HG03097 (cell line): Measurements from ENCODE around the gene LDLRAP1.
"Not testable (repeated sequence)": the region's sequence is repeated elsewhere in the genome, so short reads cannot be mapped to it uniquely, and the experiment has no call there.

Experiments used
- ATAC-seq: cut with Tn5 transposase; IDR thresholded peaks from one replicate; pipeline ENCODE4 v1.9.1; 2021; ENCODE audit not compliant: unreplicated experiment, low FRiP score

The LDLRAP1 gene, protein sequence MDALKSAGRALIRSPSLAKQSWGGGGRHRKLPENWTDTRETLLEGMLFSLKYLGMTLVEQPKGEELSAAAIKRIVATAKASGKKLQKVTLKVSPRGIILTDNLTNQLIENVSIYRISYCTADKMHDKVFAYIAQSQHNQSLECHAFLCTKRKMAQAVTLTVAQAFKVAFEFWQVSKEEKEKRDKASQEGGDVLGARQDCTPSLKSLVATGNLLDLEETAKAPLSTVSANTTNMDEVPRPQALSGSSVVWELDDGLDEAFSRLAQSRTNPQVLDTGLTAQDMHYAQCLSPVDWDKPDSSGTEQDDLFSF

GRCh38 chr1:25543425-25544242 lies at the start of gene LDLRAP1:
LDLRAP1 (plus strand) TSS chr1:25543606; CDS start chr1:25543699, 93 bp downstream.
- peak; percentile 73 for ATAC-seq

DNA sequence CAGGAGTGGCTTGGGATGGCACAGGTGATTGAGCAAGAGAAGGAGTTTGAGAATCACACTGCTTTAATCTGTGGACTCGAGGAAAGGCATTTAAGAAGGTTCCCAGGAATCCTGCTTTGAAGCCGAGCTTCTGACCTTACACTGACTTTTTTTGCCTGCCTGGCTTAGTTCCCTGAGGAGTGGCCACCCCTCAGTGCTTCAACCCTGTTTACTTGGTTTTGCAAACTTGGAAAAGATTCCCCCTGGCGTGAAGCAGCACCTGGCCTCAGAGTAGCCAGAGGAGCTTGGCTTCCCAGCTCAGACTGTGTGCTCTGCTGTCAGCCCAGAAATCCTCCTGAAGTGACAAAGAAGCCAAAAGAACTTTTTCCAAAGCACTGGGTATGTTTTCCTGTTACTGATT lies 48.5 kb upstream of the LDLRAP1 start:
- ATAC-seq = no peak

- ATAC-seq = no peak
Observed at GRCh38 chr1:25500694-25501093, 42.7 kb upstream of the LDLRAP1 start.

DNA sequence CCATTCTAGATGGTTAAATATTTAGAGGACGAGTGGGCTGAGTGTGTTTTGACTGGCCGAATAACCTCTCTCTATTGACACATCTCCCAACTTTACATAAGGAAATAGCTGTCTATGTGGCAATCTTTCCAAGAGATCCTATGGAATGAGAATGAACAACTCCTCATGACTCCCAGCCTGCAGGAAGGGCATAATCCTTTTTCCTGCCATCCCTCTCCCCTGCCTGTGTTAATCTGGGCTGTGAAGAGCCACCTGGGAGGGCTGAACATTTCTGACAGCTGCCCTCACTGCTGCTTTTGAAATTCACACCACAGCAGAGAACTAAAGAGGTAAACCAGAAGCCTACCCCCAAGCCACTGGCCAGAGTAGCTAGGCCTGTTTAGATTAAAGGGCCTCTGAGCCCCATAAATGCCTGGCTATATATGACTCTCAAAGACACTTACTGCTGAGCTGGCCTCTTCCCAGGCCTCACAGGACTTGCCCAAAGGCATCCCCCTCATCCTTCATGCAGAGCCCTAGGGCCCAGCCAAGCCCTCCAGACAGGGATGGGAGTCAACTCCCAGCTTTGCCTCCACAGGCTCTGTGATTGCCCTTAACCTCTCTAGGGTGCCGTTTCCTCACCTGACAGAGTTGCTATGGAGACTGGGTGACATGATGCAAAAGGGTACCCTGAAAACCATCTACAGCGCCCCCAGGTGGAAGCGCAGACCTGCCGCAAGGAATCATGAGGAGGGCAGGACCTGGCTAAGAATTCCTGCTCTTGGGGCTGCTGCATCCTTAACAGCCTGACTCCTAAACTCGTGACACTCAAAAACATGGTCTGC lies 42.0 kb upstream of the LDLRAP1 start:
- ATAC-seq = no peak

DNA sequence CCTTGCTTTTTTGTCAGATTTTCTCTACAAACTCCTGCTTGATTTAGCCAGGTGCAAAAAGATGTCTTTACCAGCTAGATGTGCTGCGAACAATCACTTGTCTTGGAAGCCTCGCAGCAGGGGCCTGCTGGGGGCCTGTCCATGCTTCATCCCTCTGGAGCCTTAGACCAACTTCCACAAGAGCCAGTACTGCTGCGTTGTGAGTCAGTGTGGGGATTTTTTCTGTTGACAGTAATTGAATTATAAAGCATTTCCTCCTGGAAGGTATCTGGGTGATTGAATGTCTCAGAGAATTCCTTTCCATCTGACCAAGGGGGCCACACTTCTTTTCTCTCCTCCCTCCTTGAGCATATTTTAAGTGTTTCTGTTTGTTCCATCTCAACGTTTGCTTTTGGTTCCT lies 40.4 kb upstream of the LDLRAP1 start:
- ATAC-seq = no peak

DNA sequence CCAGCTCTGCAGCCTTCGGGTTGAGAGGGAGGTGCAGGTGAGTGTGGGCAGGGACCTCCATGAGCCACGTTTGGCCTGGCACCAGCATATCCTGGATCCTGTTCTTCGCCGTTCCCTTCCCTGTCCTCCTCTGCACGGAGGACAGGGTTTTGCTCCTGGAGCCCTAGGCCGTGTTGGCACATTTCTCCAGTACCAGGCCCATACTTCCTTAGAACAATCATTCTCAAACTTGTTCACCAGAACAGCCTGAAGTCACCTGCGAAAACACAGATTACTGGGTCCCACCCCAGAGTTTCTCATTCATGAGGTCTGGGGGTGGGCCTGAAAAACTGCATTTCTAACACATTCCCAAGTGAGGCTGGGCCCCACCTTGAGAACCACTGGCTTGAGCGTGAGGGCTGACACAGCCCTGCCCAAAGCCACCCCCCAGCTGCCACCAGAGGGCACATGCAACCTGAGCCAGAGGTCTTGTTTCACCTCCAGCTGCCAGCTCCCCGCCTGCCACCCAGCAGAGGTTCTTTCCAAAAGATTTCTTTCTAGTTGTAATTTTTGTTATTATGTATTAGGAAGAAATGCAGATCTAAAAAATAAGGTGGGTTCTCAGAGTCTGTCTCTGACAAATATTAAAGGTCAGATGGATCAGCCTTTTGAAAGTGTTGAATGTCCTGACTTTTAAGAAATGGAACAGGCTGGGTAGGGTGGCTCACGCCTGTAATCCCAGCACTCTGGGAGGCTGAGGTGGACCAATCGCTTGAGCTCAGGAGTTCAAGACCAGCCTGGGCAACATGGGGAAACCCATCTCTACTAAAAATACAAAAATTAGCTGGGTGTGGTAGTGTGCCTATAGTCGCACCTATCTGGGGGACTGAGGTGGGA lies 39.6 kb upstream of the LDLRAP1 start:
- no peak for ATAC-seq

- ATAC-seq = no peak
Observed at GRCh38 chr1:25504706-25505595, 38.5 kb upstream of the LDLRAP1 start.

DNA sequence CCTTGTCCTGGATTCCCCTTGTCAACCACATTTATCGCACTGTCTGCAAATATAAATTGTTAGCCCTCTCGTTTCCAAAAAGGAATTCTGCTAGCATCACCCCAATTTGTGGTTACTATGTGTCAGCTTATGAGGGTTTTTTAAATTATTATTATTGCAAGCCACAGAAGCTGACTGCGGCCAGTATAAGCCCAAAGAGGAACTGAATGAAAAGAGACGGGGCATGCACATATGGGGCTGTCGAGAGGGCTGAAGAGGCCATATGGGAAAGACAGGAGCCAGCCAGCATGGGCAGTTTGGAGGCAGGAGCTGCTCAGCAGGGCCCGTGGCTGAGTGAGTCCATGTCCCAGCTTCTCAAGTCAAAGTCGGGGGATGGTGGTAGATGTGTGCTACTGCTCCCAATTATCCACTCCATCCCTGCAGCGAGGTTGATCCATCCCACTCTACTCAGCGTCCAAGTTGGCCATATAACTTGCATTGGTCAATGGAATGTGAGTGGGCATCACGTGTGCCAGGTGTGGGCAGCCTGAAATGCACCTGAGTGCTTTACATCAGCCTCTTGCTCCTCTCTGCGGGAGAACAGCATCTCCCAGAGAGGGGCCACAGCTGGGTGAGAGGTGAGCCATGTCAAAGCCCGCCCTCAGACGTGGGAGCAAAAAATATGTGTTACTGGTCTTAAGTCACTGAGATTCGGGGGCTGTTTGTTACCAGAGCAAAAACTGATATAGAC lies 37.6 kb upstream of the LDLRAP1 start:
- ATAC-seq = no peak

DNA sequence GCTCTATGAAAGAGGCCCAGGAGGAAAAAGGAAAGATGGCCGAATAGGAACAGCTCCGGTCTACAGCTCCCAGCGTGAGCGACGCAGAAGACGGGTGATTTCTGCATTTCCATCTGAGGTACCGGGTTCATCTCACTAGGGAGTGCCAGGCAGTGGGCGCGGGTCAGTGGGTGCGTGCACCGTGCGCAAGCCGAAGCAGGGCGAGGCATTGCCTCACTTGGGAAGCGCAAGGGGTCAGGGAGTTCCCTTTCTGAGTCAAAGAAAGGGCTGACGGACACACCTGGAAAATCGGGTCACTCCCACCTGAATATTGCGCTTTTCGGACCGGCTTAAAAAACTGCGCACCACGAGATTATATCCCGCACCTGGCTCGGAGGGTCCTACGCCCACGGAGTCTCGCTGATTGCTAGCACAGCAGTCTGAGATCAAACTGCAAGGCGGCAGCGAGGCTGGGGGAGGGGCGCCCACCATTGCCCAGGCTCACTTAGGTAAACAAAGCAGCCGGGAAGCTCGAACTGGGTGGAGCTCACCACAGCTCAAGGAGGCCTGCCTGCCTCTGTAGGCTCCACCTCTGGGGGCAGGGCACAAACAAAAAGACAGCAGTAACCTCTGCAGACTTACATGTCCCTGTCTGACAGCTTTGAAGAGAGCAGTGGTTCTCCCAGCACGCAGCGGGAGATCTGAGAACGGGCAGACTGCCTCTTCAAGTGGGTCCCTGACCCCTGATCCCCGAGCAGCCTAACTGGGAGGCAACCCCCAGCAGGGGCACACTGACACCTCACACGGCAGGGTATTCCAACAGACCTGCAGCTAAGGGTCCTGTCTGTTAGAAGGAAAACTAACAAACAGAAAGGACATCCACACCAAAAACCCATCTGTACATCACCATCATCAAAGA lies 36.6 kb upstream of the LDLRAP1 start:
- not testable (repeated sequence) for ATAC-seq

GRCh38 chr1:25513666-25514065 lies 29.7 kb upstream of the LDLRAP1 start:
- no peak for ATAC-seq

DNA sequence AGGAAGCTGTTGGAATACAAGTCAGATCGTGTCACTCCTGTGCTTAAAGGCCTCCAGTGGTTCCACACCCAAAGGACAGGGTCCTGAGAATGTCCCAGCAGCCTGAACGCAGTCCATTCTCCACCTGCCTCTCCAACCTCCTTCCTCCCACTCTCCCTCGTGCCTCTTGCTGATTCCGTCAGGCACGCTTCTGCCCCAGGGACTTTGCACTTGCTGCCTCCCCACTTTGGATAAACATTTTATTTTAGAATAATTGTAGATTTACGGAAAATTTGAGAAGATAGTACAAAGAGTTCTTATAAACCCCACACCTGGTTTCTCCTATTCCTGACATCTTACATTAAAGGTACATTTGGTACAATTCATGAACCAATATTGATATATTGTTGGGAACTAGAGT lies 28.4 kb upstream of the LDLRAP1 start:
- no peak for ATAC-seq

GRCh38 chr1:25516686-25517085 lies 26.7 kb upstream of the LDLRAP1 start:
- ATAC-seq = no peak

GRCh38 chr1:25517476-25518394 lies 25.7 kb upstream of the LDLRAP1 start:
- ATAC-seq = no peak

- no peak for ATAC-seq
Observed at GRCh38 chr1:25519624-25520023, 23.8 kb upstream of the LDLRAP1 start.

DNA sequence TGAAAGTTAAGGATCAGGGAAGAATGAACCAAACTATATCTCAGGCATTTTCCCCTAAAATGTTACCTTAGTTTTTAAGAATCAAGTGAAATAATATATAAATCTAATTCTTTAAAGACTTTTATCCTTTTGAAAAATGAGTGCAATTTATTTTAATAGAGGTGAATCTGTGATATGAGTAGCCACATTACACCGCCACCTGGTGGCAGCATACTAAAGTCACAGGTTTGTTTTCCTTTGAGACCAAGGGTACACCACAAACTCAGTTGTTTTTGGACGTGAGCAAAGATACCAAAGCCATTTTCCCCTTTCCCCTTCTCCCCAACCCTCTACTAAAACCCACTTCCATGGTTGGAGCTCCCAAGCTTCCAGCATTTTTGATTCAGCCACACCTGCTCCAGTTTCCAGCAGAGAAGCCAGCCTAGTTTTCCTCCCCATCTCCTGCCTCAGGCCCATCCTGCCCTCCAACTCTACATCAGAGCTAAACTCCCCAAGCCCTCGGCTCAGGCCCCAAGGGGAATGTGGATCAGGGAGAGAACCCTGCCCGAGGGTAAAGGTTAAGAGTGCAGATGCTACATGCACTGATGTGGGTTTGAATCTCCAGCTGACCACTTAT lies 22.9 kb upstream of the LDLRAP1 start:
- no peak for ATAC-seq

- ATAC-seq = no peak
Observed at GRCh38 chr1:25522031-25522655, 21.3 kb upstream of the LDLRAP1 start.
